Lung (tissue), 12 donors: ENCODE measurements around the gene CACNB4. TPM values are rescaled to one million over a fixed set of nuclear protein-coding genes. Genes with fewer than 3 reads are reported as not detected.
"Not testable (repeated sequence)": the region's sequence is repeated elsewhere in the genome, so short reads cannot be mapped to it uniquely, and the experiment has no call there.

Experiments
- ATAC-seq: fragments of 200-7000 bp; cut with Tn5 transposase; one replicate; pipeline ENCODE4 v1.9.1; 2020; ENCODE audit warnings: moderate number of reproducible peaks; ENCODE audit not compliant: insufficient read depth, low FRiP score
- DNase-seq, 3 donors: peaks; one replicate each; pipeline ENCODE4 v3.0.0-alpha.2; 2013 to 2017
- H3K27ac ChIP-seq, 2 donors: one replicate each; pipeline ENCODE4 v1.5.1; 2013; ENCODE audit warnings: mild to moderate bottlenecking in 2 of 2, moderate library complexity in 2 of 2, control low read depth in 1 of 2, inconsistent platforms in 1 of 2, low read depth in 1 of 2, low read length in 1 of 2
- H3K27me3 ChIP-seq, 3 donors: one replicate each; pipeline ENCODE4 v1.5.1; 2013; ENCODE audit warnings: low read length in 2 of 3; ENCODE audit not compliant: control insufficient read depth in 3 of 3, insufficient read depth in 3 of 3
- H3K36me3 ChIP-seq, 4 donors: one replicate each; pipeline ENCODE4 v1.5.1; 2013; ENCODE audit warnings: low read length in 4 of 4, mild to moderate bottlenecking in 1 of 4, moderate library complexity in 1 of 4; ENCODE audit not compliant: control insufficient read depth in 4 of 4, insufficient read depth in 4 of 4
- H3K4me1 ChIP-seq, 5 donors: one replicate each; pipeline ENCODE4 v1.5.1; 2013; ENCODE audit warnings: low read length in 5 of 5, mild to moderate bottlenecking in 2 of 5, moderate library complexity in 1 of 5; ENCODE audit not compliant: control insufficient read depth in 5 of 5, insufficient read depth in 5 of 5
- H3K4me3 ChIP-seq: one replicate; pipeline ENCODE4 v1.5.1; 2013; ENCODE audit warnings: mild to moderate bottlenecking, control low read depth, moderate library complexity
- H3K9ac ChIP-seq, 2 donors: one replicate each; pipeline ENCODE4 v1.5.1; 2013; ENCODE audit warnings: low read length in 2 of 2, control low read depth in 1 of 2; ENCODE audit not compliant: insufficient read depth in 1 of 2
- H3K9me3 ChIP-seq, 4 donors: one replicate each; pipeline ENCODE4 v1.5.1; 2013; ENCODE audit warnings: low read length in 3 of 4, mild to moderate bottlenecking in 1 of 4, moderate library complexity in 1 of 4; ENCODE audit not compliant: control insufficient read depth in 4 of 4, insufficient read depth in 3 of 4
- CTCF ChIP-seq: IDR thresholded peaks from 2 replicates; pipeline ENCODE4 v1.5.1; 2012; ENCODE audit warnings: mild to moderate bottlenecking; ENCODE audit errors: control extremely low read depth, extremely low read depth
- WGBS, 2 donors: extraction: QIAGEN DNeasy Blood & Tissue Kit; methylation state at CpG; one replicate each; pipeline ENCODE4 v1.1.7; 2013; 5-methylcytosine and 5-hydroxymethylcytosine counted together
- polyA plus RNA-seq, 2 donors: library from polyadenylated mRNA; stranded (reverse); fragments of 200-250 nt; gene quantifications; one replicate each; pipeline ENCODE4 v1.2.1, GENCODE V29; 2013
- total RNA-seq, 2 donors: library from RNA; depleted of rRNA in 1 of 2; stranded (reverse); fragments of >200 nt in 1 of 2; gene quantifications; one replicate each; pipeline ENCODE4 v1.2.1, GENCODE V29; 2014 to 2021
- donor health status: control.
- donor health status: control.
- donor health status: Bipolar disorder and iron deficiency.
- donor health status: healthy.
- donor health status: DM: yes; HTN: yes; CAD: no.

The CACNB4 gene
- total and polyA plus RNA-seq, 4 donors, result 0.57 to 10.9 (median 5.5) TPM

- DNase-seq (no peak), ATAC-seq (no peak)
- WGBS, 2 donors, result 62 to 91% methylated on average over 2 of the region's 2 CpGs
- H3K9ac ChIP-seq, result no peak overlapping the region
- peaks cover 0 to 3% (median 0%) of the 10 kb centered on the region in 5 donors for H3K4me1 ChIP-seq
- H3K9me3 ChIP-seq, result no peaks in the 10 kb centered on the region
- no peak overlapping the region for H3K27ac ChIP-seq
- H3K27me3 ChIP-seq, result no peaks in the 10 kb centered on the region
- no peak for TF ChIP-seq CTCF
- H3K4me3 ChIP-seq, result no peak overlapping the region
- H3K36me3 ChIP-seq, result no peaks in the 10 kb centered on the region
Measured at GRCh38 chr2:152024477-152024876, 74.4 kb downstream of the CACNB4 start.

- ATAC-seq, result no peak
- no peak overlapping the region for H3K9ac ChIP-seq
- no peak overlapping the region for H3K27ac ChIP-seq
- 70 to 76% methylated on average over 3 of the region's 3 CpGs for WGBS, 2 donors
- peaks cover 0 to 3% (median 0%) of the 10 kb centered on the region in 5 donors for H3K4me1 ChIP-seq
- no peaks in the 10 kb centered on the region for H3K36me3 ChIP-seq
- DNase-seq, result no peak
- H3K4me3 ChIP-seq, result no peak overlapping the region
- H3K9me3 ChIP-seq, result no peaks in the 10 kb centered on the region
- TF ChIP-seq CTCF, result no peak
- no peaks in the 10 kb centered on the region for H3K27me3 ChIP-seq
Measured at GRCh38 chr2:152022090-152022489, 76.8 kb downstream of the CACNB4 start.

- DNase-seq, H3K36me3 ChIP-seq, H3K9ac ChIP-seq, H3K4me3 ChIP-seq, H3K4me1 ChIP-seq, H3K27me3 ChIP-seq, H3K27ac ChIP-seq, ATAC-seq, H3K9me3 ChIP-seq: not testable (repeated sequence)
- WGBS, 2 donors, result 92 to 95% methylated on average over 11 of the region's 11 CpGs
Measured at GRCh38 chr2:152021001-152021400, 77.8 kb downstream of the CACNB4 start.

DNA sequence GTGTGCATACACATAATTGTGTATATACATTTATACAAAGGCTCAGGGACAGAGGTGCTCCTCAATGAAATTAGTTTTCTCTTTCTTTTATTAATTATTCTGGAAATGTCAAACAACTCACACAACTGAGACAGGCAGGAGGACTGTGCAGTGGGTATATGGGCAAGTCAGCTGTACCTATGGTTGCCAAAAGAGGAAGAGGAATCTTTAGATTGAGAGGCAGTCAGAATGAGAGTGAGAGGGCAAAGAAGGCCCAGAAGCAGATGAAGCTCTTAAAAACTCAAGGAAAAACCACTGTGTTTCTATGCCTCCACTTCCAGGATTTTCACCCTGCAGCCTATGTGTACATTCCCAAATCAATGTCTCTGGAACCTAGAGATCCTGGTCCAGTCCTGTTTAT lies 79.1 kb downstream of the CACNB4 start:
- no peaks in the 10 kb centered on the region for H3K9me3 ChIP-seq
- no peaks in the 10 kb centered on the region for H3K4me1 ChIP-seq
- no peak for DNase-seq
- no peak for ATAC-seq
- H3K9ac ChIP-seq, result no peak overlapping the region
- no peak for TF ChIP-seq CTCF
- no peak overlapping the region for H3K27ac ChIP-seq
- H3K36me3 ChIP-seq, result no peaks in the 10 kb centered on the region
- no peaks in the 10 kb centered on the region for H3K27me3 ChIP-seq
- H3K4me3 ChIP-seq, result no peak overlapping the region
